Measurements from ENCODE around the gene BICDL1. TPM values are rescaled to one million over a fixed set of nuclear protein-coding genes. Genes with fewer than 3 reads are reported as not detected.
A peak's percentile ranks its signal among the peaks of the same experiment; 100 is the strongest.

The BICDL1 gene
- total RNA-seq, 1 donor from 2014 or later, result 2.8 TPM

DNA sequence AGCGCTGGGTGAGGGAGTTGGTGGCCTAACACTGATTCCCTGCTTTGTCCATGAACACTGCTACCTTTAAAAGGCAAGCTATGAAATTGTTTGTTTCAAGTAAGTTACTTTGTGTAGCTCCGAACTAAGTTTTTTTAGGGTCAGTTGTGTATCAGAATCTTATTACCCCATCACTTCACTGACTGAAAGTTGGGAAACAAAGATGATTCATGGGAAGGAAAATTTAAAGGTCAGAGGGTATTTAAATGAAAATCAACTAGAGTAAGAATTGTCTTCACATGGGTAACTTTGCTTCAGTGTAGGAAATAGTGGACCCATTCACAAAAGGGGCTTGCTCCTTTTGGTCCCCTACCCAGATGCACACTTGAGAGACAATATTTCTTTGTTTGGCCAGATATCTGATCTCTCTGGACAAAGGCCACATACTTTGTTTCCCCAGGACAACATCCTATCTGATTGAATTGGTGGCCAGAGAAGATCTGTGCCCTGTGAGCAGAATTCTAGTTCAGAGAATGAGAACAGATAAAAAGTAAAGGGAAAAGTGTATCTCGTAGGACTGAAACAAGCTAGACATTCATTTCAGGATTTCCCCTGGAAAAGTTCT is 74.0 kb downstream of the BICDL1 start:
- no peaks in the 10 kb centered on the region for H3K36me3 Mint-ChIP-seq (ENCODE audit: low read depth, unreplicated experiment)
- no peaks in the 10 kb centered on the region for H3K9me3 Mint-ChIP-seq (ENCODE audit: unreplicated experiment)
- peaks cover 9% of the 10 kb centered on the region for H3K4me1 Mint-ChIP-seq (ENCODE audit: unreplicated experiment)
- TF ChIP-seq CTCF (IDR thresholded peaks at IDR 0.05; ENCODE audit: unreplicated experiment), result no peak
- H3K27ac Mint-ChIP-seq (ENCODE audit: unreplicated experiment), result no peak overlapping the region
- no peaks in the 10 kb centered on the region for H3K27me3 Mint-ChIP-seq (ENCODE audit: unreplicated experiment)
- no peak for DNase-seq (ENCODE audit: low spot score)
- no peak overlapping the region for H3K4me3 Mint-ChIP-seq (ENCODE audit: unreplicated experiment)

GRCh38 chr12:120064054-120064940 is 75.3 kb downstream of the BICDL1 start:
- Mint-ChIP-seq H3K4me3 (ENCODE audit: unreplicated experiment) (no peak overlapping the region), H3K27me3 (ENCODE audit: unreplicated experiment) (no peaks in the 10 kb centered on the region), H3K4me1 (ENCODE audit: unreplicated experiment) (peaks cover 9% of the 10 kb centered on the region), H3K9me3 (ENCODE audit: unreplicated experiment) (no peaks in the 10 kb centered on the region), H3K36me3 (ENCODE audit: low read depth, unreplicated experiment) (no peaks in the 10 kb centered on the region), H3K27ac (ENCODE audit: unreplicated experiment) (no peak overlapping the region)
- no peak for TF ChIP-seq CTCF (IDR thresholded peaks at IDR 0.05; ENCODE audit: unreplicated experiment)
- DNase-seq (ENCODE audit: low spot score), result peak; percentile 14

DNA sequence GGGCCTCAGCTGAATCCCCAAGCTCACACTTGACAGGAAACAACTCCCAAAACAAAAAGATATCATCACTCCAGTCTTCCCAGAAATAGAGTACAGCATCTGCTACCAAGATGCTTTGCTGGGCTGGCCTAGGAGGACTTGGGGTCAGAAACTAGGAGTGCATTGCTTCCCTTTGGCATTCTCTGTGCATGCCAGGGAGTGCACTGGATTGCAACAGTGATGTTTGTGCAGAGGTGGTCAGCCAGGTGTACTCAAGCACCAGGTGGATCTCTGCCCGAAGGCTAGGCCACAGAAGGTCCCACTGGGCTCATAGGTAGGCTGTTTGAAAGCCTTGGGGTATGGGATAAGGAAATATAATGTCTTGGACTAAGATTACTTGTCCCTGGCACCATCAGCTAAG is 76.4 kb downstream of the BICDL1 start:
- Mint-ChIP-seq H3K4me3 (ENCODE audit: unreplicated experiment) (no peak overlapping the region), H3K27ac (ENCODE audit: unreplicated experiment) (no peak overlapping the region), H3K27me3 (ENCODE audit: unreplicated experiment) (no peaks in the 10 kb centered on the region), H3K36me3 (ENCODE audit: low read depth, unreplicated experiment) (no peaks in the 10 kb centered on the region), H3K9me3 (ENCODE audit: unreplicated experiment) (no peaks in the 10 kb centered on the region), H3K4me1 (ENCODE audit: unreplicated experiment) (peaks cover 9% of the 10 kb centered on the region)
- TF ChIP-seq CTCF (IDR thresholded peaks at IDR 0.05; ENCODE audit: unreplicated experiment), result no peak
- no peak for DNase-seq (ENCODE audit: low spot score)

DNA sequence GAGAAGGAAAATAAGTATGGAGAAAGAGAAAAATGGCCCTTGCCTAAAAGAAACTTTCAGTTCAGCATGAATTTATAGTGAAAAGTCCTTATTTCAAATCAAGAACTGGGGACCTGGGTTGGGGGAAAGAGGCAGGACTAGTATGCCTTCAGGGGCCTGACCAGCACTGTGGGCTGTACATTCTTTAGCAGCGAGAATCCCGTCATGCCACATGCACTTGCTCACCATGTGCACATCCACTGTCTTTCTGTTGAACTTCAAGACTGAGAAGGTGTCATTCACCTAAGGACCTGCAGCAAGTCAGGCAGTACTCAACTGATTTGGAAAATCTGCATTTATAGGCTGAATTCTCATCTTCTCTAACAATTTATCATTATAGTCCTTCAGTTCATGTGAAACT is 77.3 kb downstream of the BICDL1 start:
- Mint-ChIP-seq H3K4me1 (ENCODE audit: unreplicated experiment) (peaks cover 9% of the 10 kb centered on the region), H3K9me3 (ENCODE audit: unreplicated experiment) (no peaks in the 10 kb centered on the region), H3K27ac (ENCODE audit: unreplicated experiment) (no peak overlapping the region), H3K27me3 (ENCODE audit: unreplicated experiment) (no peaks in the 10 kb centered on the region), H3K36me3 (ENCODE audit: low read depth, unreplicated experiment) (no peaks in the 10 kb centered on the region), H3K4me3 (ENCODE audit: unreplicated experiment) (no peak overlapping the region)
- no peak for DNase-seq (ENCODE audit: low spot score)
- TF ChIP-seq CTCF (IDR thresholded peaks at IDR 0.05; ENCODE audit: unreplicated experiment), result no peak

All from endothelial cell (in vitro differentiated cells).